ENCODE results near the gene GPR68. TPM values are rescaled to one million over a fixed set of nuclear protein-coding genes. Genes with fewer than 3 reads are reported as not detected.

The GPR68 gene
- total RNA-seq, 2 donors from 2014 or later = 0.55 to 1.4 TPM

- TF ChIP-seq CTCF (IDR thresholded peaks at IDR 0.05) = no peak
- Histone ChIP-seq H3K9me3 (no peaks in the 10 kb centered on the region), H3K4me1 (peaks cover 0 to 37% of the 10 kb centered on the region in 2 donors), H3K4me3 (no peak overlapping the region), H3K27ac (no peak overlapping the region), H3K36me3 (no peaks in the 10 kb centered on the region), H3K27me3 (no peaks in the 10 kb centered on the region)
- no peak for DNase-seq (ENCODE audit: low spot score)
Observed at GRCh38 chr14:91254461-91254860, 10.0 kb upstream of the GPR68 start.

GRCh38 chr14:91253795-91254323 is 9.4 kb upstream of the GPR68 start:
- peak overlapping the region; percentile 62 to 72 for H3K27ac ChIP-seq
- H3K9me3 ChIP-seq = no peaks in the 10 kb centered on the region
- H3K4me3 ChIP-seq = peak overlapping the region; percentile 65
- no peaks in the 10 kb centered on the region for H3K36me3 ChIP-seq
- no peak for DNase-seq (ENCODE audit: low spot score)
- H3K27me3 ChIP-seq = no peaks in the 10 kb centered on the region
- TF ChIP-seq CTCF (IDR thresholded peaks at IDR 0.05) = no peak
- H3K4me1 ChIP-seq = peaks cover 0 to 37% of the 10 kb centered on the region in 2 donors

GRCh38 chr14:91252871-91253794 is 8.6 kb upstream of the GPR68 start:
- H3K27ac ChIP-seq = peak overlapping the region; percentile 62 to 72
- H3K27me3 ChIP-seq = no peaks in the 10 kb centered on the region
- DNase-seq (ENCODE audit: low spot score) = no peak
- H3K4me1 ChIP-seq = peaks cover 0 to 37% of the 10 kb centered on the region in 2 donors
- no peak for TF ChIP-seq CTCF (IDR thresholded peaks at IDR 0.05)
- H3K4me3 ChIP-seq = peak overlapping the region; percentile 65
- no peaks in the 10 kb centered on the region for H3K9me3 ChIP-seq
- no peaks in the 10 kb centered on the region for H3K36me3 ChIP-seq

GRCh38 chr14:91250912-91251311 is 6.4 kb upstream of the GPR68 start:
- no peak for DNase-seq (ENCODE audit: low spot score)
- Histone ChIP-seq H3K9me3 (no peaks in the 10 kb centered on the region), H3K4me3 (no peak overlapping the region), H3K4me1 (peaks cover 0 to 23% of the 10 kb centered on the region in 2 donors), H3K27me3 (no peaks in the 10 kb centered on the region), H3K27ac (no peak overlapping the region), H3K36me3 (no peaks in the 10 kb centered on the region)
- TF ChIP-seq CTCF (IDR thresholded peaks at IDR 0.05) = no peak

GRCh38 chr14:91249841-91250616 is 5.5 kb upstream of the GPR68 start:
- no peak for DNase-seq (ENCODE audit: low spot score)
- TF ChIP-seq CTCF (IDR thresholded peaks at IDR 0.05) = no peak
- Histone ChIP-seq H3K4me3 (no peak overlapping the region), H3K36me3 (no peaks in the 10 kb centered on the region), H3K27ac (no peak overlapping the region), H3K9me3 (no peaks in the 10 kb centered on the region), H3K4me1 (peaks cover 0 to 27% of the 10 kb centered on the region in 2 donors), H3K27me3 (no peaks in the 10 kb centered on the region)
